GM12878 (cell line): Measurements from ENCODE around the gene EIF4B. TPM values are rescaled to one million over a fixed set of nuclear protein-coding genes. Genes with fewer than 3 reads are reported as not detected.

Experiments used
- ATAC-seq: fragments of 200-7000 bp; cut with Tn5 transposase; 3 replicates; pipeline ENCODE4 v1.9.1; 2020; ENCODE audit warnings: mild to moderate bottlenecking, moderate library complexity
- BruUV-seq: library from RNA; stranded (reverse); fragments of 400-500 nt; replicated peaks from 2 replicates; lab custom pipeline; 2021; lab: Mats Ljungman, UMichigan
- CTCF ChIA-PET: fragments of 300-600 bp; sonication (Branson Sonifier 250); formaldehyde crosslinking; extraction: SDS; loops from one replicate; lab custom pipeline; 2021; ENCODE audit warnings: inconsistent platforms; lab: Yijun Ruan, JAX
- POLR2A ChIA-PET: fragments of 350-600 bp; formaldehyde crosslinking; extraction: SDS; loops from one replicate; lab custom pipeline; 2021; ENCODE audit warnings: inconsistent platforms; lab: Charles Lee
- RAD21 ChIA-PET: fragments of 300-600 bp; sonication (Branson Sonifier 250); formaldehyde crosslinking; loops from one replicate; lab custom pipeline; 2023; ENCODE audit warnings: antibody characterized with exemption; ENCODE audit not compliant: unreplicated experiment; lab: Charles Lee
- SMC1A ChIA-PET: fragments of 300-600 bp; sonication (Branson Sonifier 250); formaldehyde crosslinking; loops from one replicate; lab custom pipeline; 2023; ENCODE audit not compliant: unreplicated experiment, uncharacterized antibody; lab: Charles Lee
- DNase-seq: peaks from one replicate; pipeline ENCODE4 v3.0.0-alpha.2; 2011; ENCODE audit warnings: low read depth, low spot score
- FAIRE-seq: peaks from 3 replicates; lab custom pipeline; 2011; peaks lifted over from hg19 to GRCh38; lab: Jason Lieb, UNC
- H2AFZ ChIP-seq: 2 replicates; pipeline ENCODE4 v1.6.0; 2011; ENCODE audit warnings: low read depth, low read length, control low read depth; ENCODE audit not compliant: control insufficient read depth
- H3K27ac ChIP-seq: 2 replicates; pipeline ENCODE4 v1.5.1; 2011; ENCODE audit warnings: control low read depth; ENCODE audit not compliant: control insufficient read depth, insufficient read depth
- H3K27me3 ChIP-seq, 2 experiments: replicated peaks in 1 of 2; 2 replicates each; pipeline versions ENCODE4 v1.6.0 to v1.6.1; 2011; ENCODE audit warnings: low read length in 1 of 2; ENCODE audit not compliant: control insufficient read depth in 2 of 2, insufficient read depth in 2 of 2
- H3K36me3 ChIP-seq, 2 experiments: 2 replicates each; pipeline ENCODE4 v1.5.1; 2011; ENCODE audit warnings: low read length in 1 of 2; ENCODE audit not compliant: control insufficient read depth in 2 of 2, insufficient read depth in 2 of 2
- H3K4me1 ChIP-seq: 2 replicates; pipeline ENCODE4 v1.6.1; 2011; ENCODE audit warnings: mild to moderate bottlenecking, low read length, moderate library complexity, mixed read lengths; ENCODE audit not compliant: control insufficient read depth, insufficient read depth
- H3K4me2 ChIP-seq: 2 replicates; pipeline ENCODE4 v1.6.0; 2011; ENCODE audit warnings: control low read depth; ENCODE audit not compliant: control insufficient read depth, insufficient read depth
- H3K4me3 ChIP-seq: fragments of 200-600 bp; sonication (generic); 2 replicates; pipeline ENCODE4 v1.5.1; 2016
- H3K79me2 ChIP-seq: 2 replicates; pipeline ENCODE4 v1.6.0; 2011; ENCODE audit warnings: low read length; ENCODE audit not compliant: control insufficient read depth, insufficient read depth
- H3K9ac ChIP-seq: 2 replicates; pipeline ENCODE4 v1.8.0; 2011; ENCODE audit warnings: low read length, control low read depth, mixed read lengths; ENCODE audit not compliant: control insufficient read depth, insufficient read depth
- H3K9me3 ChIP-seq: replicated peaks from 3 replicates; pipeline ENCODE4 v1.5.1; 2011; ENCODE audit warnings: mild to moderate bottlenecking, low read length; ENCODE audit not compliant: control insufficient read depth, insufficient read depth
- H4K20me1 ChIP-seq: 2 replicates; pipeline ENCODE4 v1.6.0; 2011; ENCODE audit not compliant: control insufficient read depth, insufficient read depth
- CHD4 ChIP-seq: fragments of 200-600 bp; sonication (generic); IDR thresholded peaks from 2 replicates; pipeline ENCODE4 v1.6.1; 2016; ENCODE audit warnings: mild to moderate bottlenecking
- CREB1 ChIP-seq: IDR thresholded peaks from 2 replicates; pipeline ENCODE4 v1.6.1; 2012; ENCODE audit warnings: low read depth, mild to moderate bottlenecking, inconsistent platforms
- FOXK2 ChIP-seq: fragments of 450-650 bp; IDR thresholded peaks from 2 replicates; pipeline ENCODE4 v1.6.1; 2017; ENCODE audit warnings: mild to moderate bottlenecking, moderate library complexity
- FOXM1 ChIP-seq: IDR thresholded peaks from 2 replicates; pipeline ENCODE4 v1.6.1; 2012; ENCODE audit warnings: low read depth, mild to moderate bottlenecking, inconsistent platforms, low read length, moderate library complexity
- MEF2A ChIP-seq: IDR thresholded peaks from 2 replicates; pipeline ENCODE4 v1.6.1; 2011; ENCODE audit warnings: low read depth, mild to moderate bottlenecking, low read length, moderate library complexity; ENCODE audit not compliant: insufficient read depth
- MYB ChIP-seq: fragments of 150-350 bp; IDR thresholded peaks from 2 replicates; pipeline ENCODE4 v1.6.1; 2014; ENCODE audit warnings: mild to moderate bottlenecking, low read depth, low read length, borderline replicate concordance
- NFIC ChIP-seq: IDR thresholded peaks from 2 replicates; pipeline ENCODE4 v1.6.1; 2012; ENCODE audit warnings: low read depth, mild to moderate bottlenecking, inconsistent platforms, low read length, moderate library complexity
- PML ChIP-seq: IDR thresholded peaks from 2 replicates; pipeline ENCODE4 v1.6.1; 2012; ENCODE audit warnings: low read length, inconsistent platforms
- POU2F2 ChIP-seq: IDR thresholded peaks from 3 replicates; pipeline ENCODE4 v1.6.1; 2011; ENCODE audit warnings: low read depth, mild to moderate bottlenecking, low read length, borderline replicate concordance
- RELA ChIP-seq: fragments of 450-650 bp; IDR thresholded peaks from 2 replicates; pipeline ENCODE4 v1.8.0; 2014; ENCODE audit warnings: borderline replicate concordance; ENCODE audit not compliant: partially characterized antibody
- SP1 ChIP-seq: IDR thresholded peaks from one replicate; pipeline ENCODE4 v1.6.1; 2011; ENCODE audit warnings: low read depth, low read length
- SREBF1 ChIP-seq: IDR thresholded peaks from 2 replicates; pipeline ENCODE4 v1.6.1; 2012; ENCODE audit warnings: mild to moderate bottlenecking, low read length
- STAT3 ChIP-seq: IDR thresholded peaks from 2 replicates; pipeline ENCODE4 v1.6.1; 2011; ENCODE audit warnings: low read depth, low read length, improper control_type of control experiment
- TAF1 ChIP-seq: IDR thresholded peaks from 2 replicates; pipeline ENCODE4 v1.6.1; 2011; ENCODE audit warnings: mild to moderate bottlenecking, low read depth, low read length, borderline replicate concordance
- ZNF217 ChIP-seq: fragments of 450-650 bp; IDR thresholded peaks from 2 replicates; pipeline ENCODE4 v1.6.1; 2017; ENCODE audit warnings: antibody characterized with exemption, mild to moderate bottlenecking
- WGBS: methylation state at CpG from one replicate; pipeline ENCODE4 v1.1.6; 2016; ENCODE audit warnings: low lambda C conversion rate; ENCODE audit not compliant: insufficient replicate concordance, insufficient coverage; ENCODE audit errors: missing lambda C conversion rate; 5-methylcytosine and 5-hydroxymethylcytosine counted together
- in situ Hi-C: fragments of 300-500 bp; cut with MboI; formaldehyde crosslinking; loops from 9 replicates; pipeline ENCODE4 v1.14.3; 2018; ENCODE audit warnings: mixed read lengths
- intact Hi-C: fragments of 100-400 bp; cut with micrococcal nuclease; formaldehyde crosslinking; loops from one replicate; pipeline ENCODE4 v1.14.2; 2022; ENCODE audit not compliant: unreplicated experiment
- polyA plus RNA-seq, 11 experiments: library from polyadenylated mRNA; depleted of rRNA in 4 of 11; unstranded in 6 of 11; stranded (reverse) in 5 of 11; fragments of >200 nt; fragmentation: Nextera tagmentation in 4 of 11; fragmentation: Illumina TruSeq in 1 of 11; extraction: Ambion mirVana in 4 of 11; extraction: Trizol in 1 of 11; gene quantifications; 1 replicate in 1 of 11; 2 replicates in 10 of 11; pipeline versions ENCODE4 v1.2.1 to v1.2.3, GENCODE V29; 2011 to 2016; ENCODE audit warnings: inconsistent platforms in 2 of 11, missing spikeins in 2 of 11, low read depth in 1 of 11
- total RNA-seq, 4 experiments: library from RNA; depleted of rRNA in 3 of 4; stranded (reverse); fragments of >200 nt in 3 of 4; fragmentation: Illumina TruSeq in 1 of 4; extraction: Trizol in 1 of 4; gene quantifications; 2 replicates each; pipeline versions ENCODE4 v1.2.1 to v1.2.3, GENCODE V29; 2013 to 2021
- TF ChIP-seq, protein P1 (sequence below): fragments of 450-650 bp; formaldehyde crosslinking; IDR thresholded peaks from 2 replicates; pipeline ENCODE4 v1.5.0; 2022; ENCODE audit warnings: mild to moderate bottlenecking, missing genetic modification characterization
- TF ChIP-seq, protein P2 (sequence below): fragments of 450-650 bp; IDR thresholded peaks from 2 replicates; pipeline ENCODE4 v1.6.1; 2016; ENCODE audit warnings: mild to moderate bottlenecking, moderate library complexity, borderline replicate concordance

EIF4B gene
- total and polyA plus RNA-seq, 10 of the 15 experiments (the other 5 are each of a cell fraction or from before 2014, with no cell fraction given): 123 to 752 (median 431) TPM

DNA sequence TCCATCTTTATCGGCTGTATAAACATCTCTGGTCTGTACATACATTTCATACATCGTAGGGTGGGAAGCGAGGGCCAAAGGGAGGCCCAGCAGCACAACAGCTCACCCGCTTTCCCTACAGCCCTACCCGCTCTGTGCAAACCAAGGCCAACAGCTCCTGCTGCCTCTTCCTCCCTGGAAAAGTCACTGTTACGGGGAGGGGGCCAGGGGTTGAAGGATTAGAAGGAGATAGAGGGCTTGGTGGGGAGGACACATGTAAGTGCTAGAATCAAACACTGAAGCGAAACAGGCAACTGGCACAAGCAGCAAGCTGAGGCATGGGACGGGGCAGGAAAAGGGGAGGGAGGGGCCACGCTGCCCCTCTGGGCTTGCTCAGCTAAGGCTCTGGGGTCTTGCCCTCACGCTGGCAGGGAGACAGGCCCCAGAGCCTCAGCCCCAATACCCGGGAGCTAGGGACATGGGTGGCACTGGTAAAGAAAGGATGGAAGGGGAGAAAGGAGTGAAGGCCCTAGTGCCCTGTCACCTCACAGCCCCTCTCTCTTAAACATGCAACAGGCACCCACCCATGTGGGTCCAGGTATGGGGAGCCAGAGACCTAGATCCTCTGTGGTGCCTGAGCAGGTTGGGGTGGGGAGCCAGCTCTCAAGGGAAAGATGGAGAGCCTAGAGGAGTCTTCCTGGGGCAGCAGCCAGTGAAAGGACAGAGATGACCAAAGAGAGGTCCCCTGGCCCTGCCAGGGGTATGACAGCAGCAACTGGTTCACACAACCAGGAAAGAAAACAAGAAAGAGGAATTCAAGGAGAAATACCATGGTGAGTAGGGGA lies 58.6 kb downstream of the EIF4B start:
- Histone ChIP-seq H3K4me2 (no peak overlapping the region), H3K36me3 (peaks cover 6 to 7% of the 10 kb centered on the region in 2 experiments; a peak in 3 of 4 replicates), H3K9ac (no peak overlapping the region), H3K4me3 (no peak overlapping the region), H3K27me3 (no peaks in the 10 kb centered on the region), H3K79me2 (no peaks in the 10 kb centered on the region), H4K20me1 (no peaks in the 10 kb centered on the region; the same call in 1 of the 2 replicates), H3K27ac (no peak overlapping the region), H3K9me3 (no peaks in the 10 kb centered on the region), H2AFZ (no peak overlapping the region), H3K4me1 (no peaks in the 10 kb centered on the region)
- ChIA-PET POLR2A (interaction anchor here (1.2 to 2.6 kb wide), 3 partner anchors 11 to 33 kb away, joined by 3 to 7 read pairs (median 3); partner anchors contain the start of genes IGFBP6 and SPRYD3), RAD21 (interaction anchor here (0.8 to 4.5 kb wide), 11 partner anchors 11 to 259 kb away, joined by 3 to 84 read pairs (median 7); partner anchors contain the start of genes IGFBP6, SOAT2 and SPRYD3), SMC1A (interaction anchor here (0.6 to 7.8 kb wide), 10 partner anchors 9 to 221 kb away, joined by 3 to 126 read pairs (median 5); partner anchors contain the start of genes SOAT2 and SPRYD3), CTCF (interaction anchor here (0.7 to 12.1 kb wide), 23 partner anchors 9 to 317 kb away, joined by 3 to 355 read pairs (median 6); partner anchors contain the start of genes EIF4B, IGFBP6, PFDN5 and SOAT2)
- intact Hi-C loops: loop anchor here (5.0 kb wide), 1 partner anchor 92 kb away; no protein-coding TSS in a partner anchor
- in situ Hi-C loops: no loop called here
- FAIRE-seq: no peak
- ATAC-seq: no peak
- no peak for DNase-seq
- BruUV-seq: no TSS peak
- WGBS: 91% methylated on average over 11 of the region's 11 CpGs
- TF ChIP-seq, protein P1, sequence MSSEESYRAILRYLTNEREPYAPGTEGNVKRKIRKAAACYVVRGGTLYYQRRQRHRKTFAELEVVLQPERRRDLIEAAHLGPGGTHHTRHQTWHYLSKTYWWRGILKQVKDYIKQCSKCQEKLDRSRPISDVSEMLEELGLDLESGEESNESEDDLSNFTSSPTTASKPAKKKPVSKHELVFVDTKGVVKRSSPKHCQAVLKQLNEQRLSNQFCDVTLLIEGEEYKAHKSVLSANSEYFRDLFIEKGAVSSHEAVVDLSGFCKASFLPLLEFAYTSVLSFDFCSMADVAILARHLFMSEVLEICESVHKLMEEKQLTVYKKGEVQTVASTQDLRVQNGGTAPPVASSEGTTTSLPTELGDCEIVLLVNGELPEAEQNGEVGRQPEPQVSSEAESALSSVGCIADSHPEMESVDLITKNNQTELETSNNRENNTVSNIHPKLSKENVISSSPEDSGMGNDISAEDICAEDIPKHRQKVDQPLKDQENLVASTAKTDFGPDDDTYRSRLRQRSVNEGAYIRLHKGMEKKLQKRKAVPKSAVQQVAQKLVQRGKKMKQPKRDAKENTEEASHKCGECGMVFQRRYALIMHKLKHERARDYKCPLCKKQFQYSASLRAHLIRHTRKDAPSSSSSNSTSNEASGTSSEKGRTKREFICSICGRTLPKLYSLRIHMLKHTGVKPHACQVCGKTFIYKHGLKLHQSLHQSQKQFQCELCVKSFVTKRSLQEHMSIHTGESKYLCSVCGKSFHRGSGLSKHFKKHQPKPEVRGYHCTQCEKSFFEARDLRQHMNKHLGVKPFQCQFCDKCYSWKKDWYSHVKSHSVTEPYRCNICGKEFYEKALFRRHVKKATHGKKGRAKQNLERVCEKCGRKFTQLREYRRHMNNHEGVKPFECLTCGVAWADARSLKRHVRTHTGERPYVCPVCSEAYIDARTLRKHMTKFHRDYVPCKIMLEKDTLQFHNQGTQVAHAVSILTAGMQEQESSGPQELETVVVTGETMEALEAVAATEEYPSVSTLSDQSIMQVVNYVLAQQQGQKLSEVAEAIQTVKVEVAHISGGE (CRISPR knock-in tag): no peak
- TF ChIP-seq NFIC: no peak
- no peak for TF ChIP-seq FOXM1
- TF ChIP-seq TAF1: no peak
- TF ChIP-seq MEF2A: no peak
- TF ChIP-seq SREBF1: no peak
- TF ChIP-seq MYB: no peak
- TF ChIP-seq RELA: no peak
- TF ChIP-seq CREB1: no peak
- TF ChIP-seq, protein P2, sequence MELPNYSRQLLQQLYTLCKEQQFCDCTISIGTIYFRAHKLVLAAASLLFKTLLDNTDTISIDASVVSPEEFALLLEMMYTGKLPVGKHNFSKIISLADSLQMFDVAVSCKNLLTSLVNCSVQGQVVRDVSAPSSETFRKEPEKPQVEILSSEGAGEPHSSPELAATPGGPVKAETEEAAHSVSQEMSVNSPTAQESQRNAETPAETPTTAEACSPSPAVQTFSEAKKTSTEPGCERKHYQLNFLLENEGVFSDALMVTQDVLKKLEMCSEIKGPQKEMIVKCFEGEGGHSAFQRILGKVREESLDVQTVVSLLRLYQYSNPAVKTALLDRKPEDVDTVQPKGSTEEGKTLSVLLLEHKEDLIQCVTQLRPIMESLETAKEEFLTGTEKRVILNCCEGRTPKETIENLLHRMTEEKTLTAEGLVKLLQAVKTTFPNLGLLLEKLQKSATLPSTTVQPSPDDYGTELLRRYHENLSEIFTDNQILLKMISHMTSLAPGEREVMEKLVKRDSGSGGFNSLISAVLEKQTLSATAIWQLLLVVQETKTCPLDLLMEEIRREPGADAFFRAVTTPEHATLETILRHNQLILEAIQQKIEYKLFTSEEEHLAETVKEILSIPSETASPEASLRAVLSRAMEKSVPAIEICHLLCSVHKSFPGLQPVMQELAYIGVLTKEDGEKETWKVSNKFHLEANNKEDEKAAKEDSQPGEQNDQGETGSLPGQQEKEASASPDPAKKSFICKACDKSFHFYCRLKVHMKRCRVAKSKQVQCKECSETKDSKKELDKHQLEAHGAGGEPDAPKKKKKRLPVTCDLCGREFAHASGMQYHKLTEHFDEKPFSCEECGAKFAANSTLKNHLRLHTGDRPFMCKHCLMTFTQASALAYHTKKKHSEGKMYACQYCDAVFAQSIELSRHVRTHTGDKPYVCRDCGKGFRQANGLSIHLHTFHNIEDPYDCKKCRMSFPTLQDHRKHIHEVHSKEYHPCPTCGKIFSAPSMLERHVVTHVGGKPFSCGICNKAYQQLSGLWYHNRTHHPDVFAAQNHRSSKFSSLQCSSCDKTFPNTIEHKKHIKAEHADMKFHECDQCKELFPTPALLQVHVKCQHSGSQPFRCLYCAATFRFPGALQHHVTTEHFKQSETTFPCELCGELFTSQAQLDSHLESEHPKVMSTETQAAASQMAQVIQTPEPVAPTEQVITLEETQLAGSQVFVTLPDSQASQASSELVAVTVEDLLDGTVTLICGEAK: no peak
- no peak for TF ChIP-seq PML
- TF ChIP-seq ZNF217: no peak
- TF ChIP-seq STAT3: no peak
- TF ChIP-seq FOXK2: no peak
- TF ChIP-seq CHD4: no peak
- TF ChIP-seq POU2F2: no peak
- no peak for TF ChIP-seq SP1
